Activated CD4-positive, alpha-beta T cell treated with anti-CD3 and anti-CD28 coated beads, Interleukin-2, amount 50 U/mL, for 48 hours (primary cell): ENCODE measurements around the gene B3GNT9.
"Not testable (repeated sequence)": the region's sequence is repeated elsewhere in the genome, so short reads cannot be mapped to it uniquely, and the experiment has no call there.

Experiments used
- DNase-seq, 2 experiments: peaks; one replicate each; pipeline ENCODE4 v3.0.0-alpha.2; 2020

Gene B3GNT9

GRCh38 chr16:67149276-67150046 lies 1.3 kb downstream of the B3GNT9 start:
- DNase-seq = no peak

DNA sequence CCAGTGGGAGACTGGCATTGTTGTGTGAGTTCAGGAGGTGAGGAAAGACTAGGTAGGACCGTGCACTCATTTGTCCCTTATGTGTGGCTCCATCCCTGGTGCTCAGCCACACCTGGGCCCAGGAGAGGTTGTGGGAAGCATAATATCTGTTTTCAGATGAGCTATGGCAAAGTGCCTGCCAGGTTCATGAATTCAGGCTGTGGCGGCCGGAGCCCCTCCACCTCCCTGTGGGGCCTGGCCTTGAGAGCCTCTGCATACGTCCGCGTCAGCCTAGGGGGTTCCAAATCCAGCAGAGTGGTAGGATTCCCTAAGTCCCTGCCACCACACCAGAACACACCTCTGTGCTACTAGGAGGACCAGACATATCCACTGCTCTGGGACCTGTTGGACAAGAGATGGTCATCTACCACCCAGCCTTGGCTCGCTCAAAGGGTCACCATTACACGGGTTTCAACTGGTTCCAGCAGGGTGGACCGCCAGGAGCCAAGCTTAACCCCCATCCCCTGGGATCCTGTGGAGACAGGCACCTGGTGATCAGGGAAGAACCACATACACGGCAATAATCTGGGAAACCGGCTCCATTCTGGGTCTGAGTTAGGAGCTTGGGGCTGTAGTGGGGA lies 2.0 kb downstream of the B3GNT9 start:
- no peak for DNase-seq

- no peak for DNase-seq
Measured at GRCh38 chr16:67148221-67148620, 2.6 kb downstream of the B3GNT9 start.

GRCh38 chr16:67147437-67148140 lies 3.2 kb downstream of the B3GNT9 start:
- no peak for DNase-seq

DNA sequence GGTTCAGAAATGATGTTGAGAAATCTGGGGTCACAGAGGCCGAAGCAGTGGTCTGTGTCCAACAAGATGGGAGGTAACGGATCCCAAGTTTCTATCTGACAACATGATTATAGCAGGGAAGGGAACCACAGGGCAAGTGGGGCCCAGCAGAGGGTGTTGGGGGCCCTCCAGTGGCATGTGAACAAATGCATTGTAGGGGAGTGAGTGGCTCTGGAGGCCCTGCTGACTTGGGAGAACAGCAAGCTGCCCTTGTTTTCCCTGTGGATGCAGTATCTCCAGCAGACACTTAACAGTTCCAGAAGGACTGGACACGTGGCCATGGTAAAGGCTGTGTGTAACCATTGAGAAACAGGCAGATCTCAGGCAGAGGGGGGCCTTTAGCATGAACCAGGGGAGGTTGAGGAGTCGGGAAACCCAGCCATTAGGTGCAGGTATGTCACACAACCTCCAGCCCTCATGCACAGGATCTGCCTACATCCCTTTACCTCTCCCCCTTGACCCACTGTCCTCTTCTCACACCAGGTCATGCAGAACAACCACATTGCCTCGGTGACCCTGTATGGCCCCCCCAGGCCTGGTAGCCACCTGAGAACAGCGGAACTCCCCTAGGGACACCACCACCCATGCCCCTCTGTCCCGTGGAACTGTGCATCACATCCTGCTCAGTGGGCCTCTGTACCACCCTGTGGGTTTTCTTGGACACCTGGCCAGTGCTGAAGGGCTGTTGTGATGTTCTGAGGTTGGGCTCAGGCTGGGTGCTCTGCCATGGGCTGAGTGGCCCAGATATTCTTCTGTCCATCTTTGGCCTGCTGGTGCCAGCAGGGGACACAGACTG lies 4.1 kb downstream of the B3GNT9 start:
- DNase-seq = no peak

DNA sequence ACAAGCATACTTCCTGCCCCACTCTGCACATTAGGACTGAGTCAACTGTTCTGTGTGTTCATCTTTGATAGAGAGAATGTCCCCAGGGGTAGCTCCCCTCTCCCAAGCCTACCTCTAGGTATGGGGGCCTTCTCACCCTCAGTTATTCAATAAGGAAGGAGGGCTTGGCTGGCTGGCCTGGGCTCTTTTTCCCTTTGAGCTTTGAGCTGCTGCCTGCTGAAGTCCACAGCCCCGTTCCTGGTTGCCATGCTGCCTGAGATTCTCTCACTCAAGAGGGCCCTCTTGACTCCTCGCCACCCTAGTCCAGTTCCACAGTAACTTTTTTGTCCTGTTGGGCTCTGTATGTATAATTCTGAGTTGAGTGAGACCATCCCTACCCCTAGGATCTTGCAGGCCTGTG lies 5.1 kb downstream of the B3GNT9 start:
- DNase-seq = no peak

DNA sequence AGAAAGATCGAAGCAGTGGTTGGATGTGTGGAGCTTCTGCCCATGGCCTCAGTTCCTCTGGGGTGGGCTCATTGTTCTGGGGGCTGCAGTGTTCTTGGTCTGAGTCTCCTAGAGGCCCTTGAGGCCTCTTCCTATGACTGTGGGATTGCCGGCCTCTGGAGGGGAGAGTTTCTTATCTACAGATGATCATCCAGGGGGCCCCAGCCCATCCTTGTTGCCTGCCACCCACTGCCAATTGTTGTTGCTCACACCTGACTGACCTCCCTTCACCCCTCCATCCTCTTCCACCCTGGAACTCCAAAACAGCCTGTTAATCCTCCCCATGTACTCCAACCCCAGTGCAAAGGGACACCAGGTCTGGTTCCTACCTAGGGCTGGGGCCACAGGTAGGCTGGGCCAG lies 5.9 kb downstream of the B3GNT9 start:
- DNase-seq = no peak

GRCh38 chr16:67142342-67142741 lies 8.5 kb downstream of the B3GNT9 start:
- DNase-seq = no peak

DNA sequence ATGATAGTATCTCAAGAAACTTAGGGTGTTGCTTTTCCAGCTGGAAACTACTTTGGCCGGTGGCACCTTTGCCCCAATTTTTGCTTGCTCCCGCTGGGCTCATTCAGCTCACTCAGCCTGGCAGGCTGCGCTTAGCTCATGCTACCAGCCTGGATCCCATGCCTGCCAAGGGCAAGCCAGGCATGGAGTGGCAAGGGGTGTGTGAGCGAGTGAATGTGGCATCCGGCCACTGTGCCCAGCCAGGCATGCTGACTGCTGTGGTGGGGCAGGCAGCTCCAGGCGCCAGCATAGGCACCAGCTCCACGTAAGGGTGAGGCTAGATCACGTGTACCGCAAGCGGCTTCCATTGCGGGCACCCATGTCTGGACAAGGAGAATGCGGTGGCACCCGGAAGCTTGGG lies 9.4 kb downstream of the B3GNT9 start:
- no peak for DNase-seq

DNA sequence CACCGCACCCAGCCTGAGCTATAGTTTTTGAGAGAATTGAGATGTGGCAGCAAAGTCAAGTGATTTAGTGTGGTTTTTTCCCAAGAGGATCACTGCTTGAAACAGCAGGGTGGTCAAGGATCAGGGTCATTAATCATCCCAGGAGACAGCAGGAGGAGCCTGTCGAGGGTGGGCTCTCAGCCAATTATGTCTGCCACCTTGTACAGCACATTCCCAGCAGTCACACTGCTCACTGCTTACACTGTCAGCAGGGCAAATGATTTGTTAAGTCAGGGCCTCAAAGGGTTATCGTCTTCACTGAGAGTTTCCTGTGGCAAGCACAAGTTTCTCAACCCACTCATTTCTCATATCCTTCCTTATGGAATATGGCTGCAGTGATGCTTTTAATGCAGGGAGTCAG lies 13.2 kb downstream of the B3GNT9 start:
- no peak for DNase-seq

DNA sequence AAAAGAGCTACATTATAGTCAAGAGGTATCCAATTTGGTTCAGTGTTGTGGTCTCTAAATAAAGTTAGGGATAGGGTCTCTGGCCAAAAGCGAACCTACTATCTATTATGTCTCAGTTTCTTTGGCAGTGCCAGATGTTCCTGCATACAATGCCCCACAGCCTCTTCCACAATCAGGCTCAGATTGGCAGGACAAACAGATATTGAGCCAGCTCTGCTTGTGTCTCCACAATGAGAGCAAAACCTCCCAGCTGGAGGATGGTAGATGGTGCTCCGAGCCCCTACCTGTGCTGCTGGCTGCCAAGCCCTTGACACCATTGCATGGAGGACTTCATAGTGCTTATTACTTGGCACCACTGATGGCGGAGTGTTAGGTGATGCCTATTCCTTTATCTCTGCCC lies 21.4 kb downstream of the B3GNT9 start:
- DNase-seq = no peak

DNA sequence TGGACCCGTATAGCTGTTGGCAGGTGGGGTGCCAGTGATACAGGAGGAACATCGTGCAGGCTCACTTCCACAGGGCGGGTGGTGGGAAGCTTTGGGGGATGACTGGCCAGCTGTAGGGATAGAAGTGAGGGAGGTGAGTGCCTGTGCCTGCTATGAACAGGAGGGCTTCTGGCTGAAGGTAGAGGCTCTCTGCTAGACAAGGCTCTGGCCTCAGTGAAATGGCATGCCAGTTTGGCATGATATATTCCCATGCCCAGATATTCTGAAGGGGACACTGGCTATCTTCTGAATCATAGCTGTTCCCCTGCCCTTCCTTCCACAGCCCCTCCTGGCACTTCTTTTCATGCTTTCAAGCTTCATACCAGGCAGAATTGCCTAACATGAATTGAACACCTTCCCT lies 21.9 kb downstream of the B3GNT9 start:
- DNase-seq = no peak

GRCh38 chr16:67128417-67128816 lies 22.4 kb downstream of the B3GNT9 start:
- DNase-seq = no peak

- DNase-seq = not testable (repeated sequence)
Measured at GRCh38 chr16:67122799-67123198, 28.0 kb downstream of the B3GNT9 start.

GRCh38 chr16:67120025-67120424 lies 30.8 kb downstream of the B3GNT9 start:
- no peak for DNase-seq

DNA sequence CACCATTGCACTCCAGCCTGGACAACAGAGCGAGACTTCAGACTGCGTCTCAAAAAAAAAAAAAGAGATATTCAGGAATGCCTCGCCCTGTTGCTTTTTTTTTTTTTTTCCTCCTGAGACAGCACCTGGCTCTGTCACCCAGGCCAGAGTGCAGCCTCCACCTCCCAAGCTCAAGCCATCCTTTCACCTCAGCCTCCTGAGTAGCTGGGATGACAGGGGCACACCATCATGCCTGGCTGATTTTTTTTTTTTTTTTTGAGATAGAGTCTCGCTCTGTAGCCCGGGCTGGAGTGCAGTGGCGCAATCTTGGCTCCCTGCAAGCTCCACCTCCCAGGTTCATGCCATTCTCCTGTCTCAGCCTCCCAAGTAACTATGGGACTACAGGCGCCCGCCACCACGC lies 33.1 kb downstream of the B3GNT9 start:
- DNase-seq = no peak

- no peak for DNase-seq
Measured at GRCh38 chr16:67116388-67117311, 34.1 kb downstream of the B3GNT9 start.

DNA sequence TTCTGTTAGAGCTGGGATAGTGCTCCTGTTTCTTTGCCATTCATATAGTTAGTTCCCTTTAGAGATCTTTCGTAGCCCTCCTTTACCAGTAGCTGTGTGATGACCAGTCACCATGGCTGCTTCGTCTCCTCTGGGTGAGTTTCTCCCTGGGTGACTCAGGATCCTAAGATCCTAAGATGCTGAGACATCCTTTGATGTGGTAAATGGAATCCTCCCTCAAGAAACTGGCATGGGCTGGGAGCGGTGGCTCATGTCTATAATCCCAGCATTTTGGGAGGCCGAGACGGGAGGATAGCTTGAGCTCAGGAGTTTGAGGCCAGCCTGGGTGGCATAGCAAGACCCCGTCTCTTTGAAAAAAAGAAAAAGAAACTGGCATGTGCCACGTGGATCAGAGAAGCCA lies 35.2 kb downstream of the B3GNT9 start:
- DNase-seq = no peak

- DNase-seq = no peak
Measured at GRCh38 chr16:67114793-67115192, 36.0 kb downstream of the B3GNT9 start.

GRCh38 chr16:67112591-67113399 lies 38.0 kb downstream of the B3GNT9 start:
- DNase-seq = no peak

DNA sequence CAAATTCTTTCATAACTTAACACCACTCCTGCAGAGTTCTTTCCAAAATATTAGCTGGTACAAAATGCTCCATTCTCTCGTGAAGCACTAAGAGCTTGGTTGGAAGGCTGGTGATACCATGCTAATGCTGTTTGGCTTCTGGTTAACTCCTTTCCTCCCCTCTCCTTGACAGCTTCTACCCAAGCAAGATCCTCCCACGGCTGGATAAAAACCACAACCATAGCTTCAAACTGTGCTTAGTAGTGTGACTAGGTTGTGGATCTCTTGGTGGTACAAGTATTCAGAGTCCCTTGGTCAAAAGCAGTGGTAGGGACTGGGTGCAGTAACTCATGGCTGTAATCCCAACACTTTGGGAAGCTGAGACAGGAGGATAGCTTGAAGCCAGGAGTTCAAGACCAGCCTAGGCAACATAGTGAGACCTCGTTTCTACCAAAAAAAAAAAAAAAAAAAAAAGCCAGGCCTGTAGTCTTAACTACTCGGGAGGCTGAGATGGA lies 38.8 kb downstream of the B3GNT9 start:
- no peak for DNase-seq
